SK-N-SH (cell line): ENCODE data around the gene CNTNAP2. TPM values are rescaled to one million over a fixed set of nuclear protein-coding genes. Genes with fewer than 3 reads are reported as not detected.

ENCODE experiments used
- CTCF ChIA-PET: fragments of 300-600, 350-600 bp; formaldehyde crosslinking; extraction: SDS; loops from one replicate; lab custom pipeline; 2021; lab: Yijun Ruan, JAX
- POLR2A ChIA-PET: fragments of 350-600 bp; sonication (Branson Sonifier 250); formaldehyde crosslinking; extraction: SDS; loops from one replicate; lab custom pipeline; 2020; ENCODE audit warnings: antibody characterized with exemption, inconsistent platforms; lab: Yijun Ruan, JAX
- DNase-seq: peaks from one replicate; pipeline ENCODE4 v3.0.0; 2012
- H2AFZ ChIP-seq: fragments of 200-600 bp; sonication (generic); 2 replicates; pipeline ENCODE4 v1.8.1; 2016; ENCODE audit warnings: antibody characterized with exemption, mild to moderate bottlenecking, low read depth
- H3F3A ChIP-seq: fragments of 200-600 bp; sonication (generic); replicated peaks from 2 replicates; pipeline ENCODE3; 2016; ENCODE audit warnings: antibody characterized with exemption, mild to moderate bottlenecking; ENCODE audit not compliant: insufficient read depth
- H3K27ac ChIP-seq, 2 experiments: fragments of 200-500 bp in 1 of 2; fragments of 200-600 bp in 1 of 2; sonication (Bioruptor generic) in 1 of 2; sonication (generic), shearing (Covaris generic) in 1 of 2; 2 replicates each; pipeline versions ENCODE4 v1.5.1 to v1.6.1; 2014 to 2016; ENCODE audit warnings: low read depth in 2 of 2, inconsistent platforms in 1 of 2, low read length in 1 of 2, mild to moderate bottlenecking in 1 of 2, mixed read lengths in 1 of 2
- H3K27me3 ChIP-seq: fragments of 200-600 bp; sonication (generic), shearing (Covaris generic); 2 replicates; pipeline ENCODE4 v1.6.1; 2016; ENCODE audit warnings: mixed run types; ENCODE audit not compliant: insufficient read depth
- H3K36me3 ChIP-seq, 2 experiments: fragments of 200-500 bp in 1 of 2; fragments of 200-600 bp in 1 of 2; sonication (Bioruptor generic) in 1 of 2; sonication (generic) in 1 of 2; replicated peaks in 1 of 2; 2 replicates each; pipeline versions ENCODE3 to v1.5.1; 2014 to 2016; ENCODE audit warnings: low read length in 1 of 2, mild to moderate bottlenecking in 1 of 2; ENCODE audit not compliant: insufficient read depth in 2 of 2, control insufficient read depth in 1 of 2
- H3K4me1 ChIP-seq, 2 experiments: fragments of 200-500 bp in 1 of 2; fragments of 200-600 bp in 1 of 2; sonication (Bioruptor generic) in 1 of 2; sonication (generic), shearing (Covaris generic) in 1 of 2; 2 replicates each; pipeline versions ENCODE4 v1.5.1 to v1.6.1; 2014 to 2016; ENCODE audit warnings: low read depth in 1 of 2, low read length in 1 of 2, mixed run types in 1 of 2; ENCODE audit not compliant: insufficient read depth in 2 of 2, control insufficient read depth in 1 of 2
- H3K4me2 ChIP-seq: fragments of 200-600 bp; sonication (generic), shearing (Covaris generic); 2 replicates; pipeline ENCODE4 v1.6.1; 2017; ENCODE audit warnings: mixed run types
- H3K4me3 ChIP-seq, 2 experiments: fragments of 200-500 bp in 1 of 2; fragments of 200-600 bp in 1 of 2; sonication (Bioruptor generic) in 1 of 2; sonication (generic), shearing (Covaris generic) in 1 of 2; 2 replicates each; pipeline versions ENCODE4 v1.5.1 to v1.8.1; 2014 to 2016; ENCODE audit warnings: low read depth in 2 of 2, inconsistent platforms in 1 of 2, low read length in 1 of 2, mild to moderate bottlenecking in 1 of 2, mixed read lengths in 1 of 2, moderate library complexity in 1 of 2
- H3K79me2 ChIP-seq: fragments of 200-600 bp; sonication (generic); 2 replicates; pipeline ENCODE4 v1.8.1; 2017; ENCODE audit warnings: mild to moderate bottlenecking; ENCODE audit not compliant: insufficient read depth
- H3K9ac ChIP-seq: fragments of 200-600 bp; sonication (generic); 2 replicates; pipeline ENCODE4 v1.6.1; 2017; ENCODE audit warnings: mixed run types
- H3K9me2 ChIP-seq: fragments of 200-600 bp; sonication (generic); 2 replicates; pipeline ENCODE4 v1.6.1; 2017; ENCODE audit warnings: mixed run types
- H3K9me3 ChIP-seq: fragments of 200-600 bp; sonication (generic); 2 replicates; pipeline ENCODE4 v1.6.1; 2017; ENCODE audit warnings: mixed run types, mild to moderate bottlenecking, moderate library complexity
- H4K20me1 ChIP-seq: fragments of 200-600 bp; sonication (generic); 2 replicates; pipeline ENCODE4 v1.6.1; 2017; ENCODE audit warnings: mild to moderate bottlenecking, mixed run types; ENCODE audit not compliant: insufficient read depth
- CHD2 ChIP-seq: fragments of 150-350 bp; IDR thresholded peaks from 2 replicates; pipeline ENCODE4 v1.6.1; 2018; ENCODE audit warnings: low read length; ENCODE audit not compliant: partially characterized antibody
- EP300 ChIP-seq, 2 experiments: IDR thresholded peaks; 2 replicates each; pipeline versions ENCODE4 v1.4.0 to v1.6.1; 2012; ENCODE audit warnings: borderline replicate concordance in 1 of 2, low read depth in 1 of 2, low read length in 1 of 2
- FOXJ3 ChIP-seq: sonication (generic); formaldehyde crosslinking; IDR thresholded peaks from 2 replicates; pipeline ENCODE4 v1.5.1; 2020; ENCODE audit warnings: mild to moderate bottlenecking, missing genetic modification reagents
- FOXM1 ChIP-seq: IDR thresholded peaks from 2 replicates; pipeline ENCODE4 v1.4.0; 2012; ENCODE audit warnings: low read depth, mild to moderate bottlenecking
- GABPA ChIP-seq: IDR thresholded peaks from 2 replicates; pipeline ENCODE4 v1.4.0; 2012; ENCODE audit warnings: low read depth, mild to moderate bottlenecking
- GATA2 ChIP-seq: sonication (generic); formaldehyde crosslinking; IDR thresholded peaks from 2 replicates; pipeline ENCODE4 v1.5.0; 2020; ENCODE audit warnings: mild to moderate bottlenecking, missing genetic modification reagents
- MEF2A ChIP-seq: IDR thresholded peaks from 2 replicates; pipeline ENCODE4 v1.4.0; 2012; ENCODE audit warnings: low read depth, borderline replicate concordance
- NFIC ChIP-seq: IDR thresholded peaks from 2 replicates; pipeline ENCODE4 v1.4.0; 2012; ENCODE audit warnings: borderline replicate concordance
- NRF1 ChIP-seq: IDR thresholded peaks from 2 replicates; pipeline ENCODE4 v1.6.1; 2012; ENCODE audit warnings: low read depth, mild to moderate bottlenecking, low read length
- POLR2AphosphoS5 ChIP-seq: IDR thresholded peaks from 2 replicates; pipeline ENCODE4 v1.6.1; 2012; ENCODE audit warnings: low read depth, low read length
- RAD21 ChIP-seq: IDR thresholded peaks from 2 replicates; pipeline ENCODE4 v1.6.1; 2012; ENCODE audit warnings: mild to moderate bottlenecking, low read length
- RFX5 ChIP-seq: IDR thresholded peaks from 2 replicates; pipeline ENCODE4 v1.6.1; 2012; ENCODE audit warnings: mild to moderate bottlenecking, improper control_type of control experiment, low read length
- RXRA ChIP-seq: IDR thresholded peaks from 2 replicates; pipeline ENCODE4 v1.4.0; 2012; ENCODE audit warnings: low read depth, mild to moderate bottlenecking, borderline replicate concordance
- SMC3 ChIP-seq: IDR thresholded peaks from 2 replicates; pipeline ENCODE4 v1.6.1; 2012; ENCODE audit warnings: low read depth, low read length, improper control_type of control experiment
- TCF12 ChIP-seq: IDR thresholded peaks from 2 replicates; pipeline ENCODE4 v1.4.0; 2012
- TEAD4 ChIP-seq: IDR thresholded peaks from 2 replicates; pipeline ENCODE4 v1.4.0; 2012; ENCODE audit warnings: mild to moderate bottlenecking, borderline replicate concordance; ENCODE audit not compliant: insufficient read depth
- polyA plus RNA-seq, 3 experiments: library from polyadenylated mRNA; depleted of rRNA; stranded (reverse); fragments of >200 nt; gene quantifications; 2 replicates each; pipeline ENCODE4 v1.2.3, GENCODE V29; 2012
- TF ChIP-seq, protein P1 (sequence below): IDR thresholded peaks from 2 replicates; pipeline ENCODE4 v1.4.0; 2012; ENCODE audit warnings: low read depth, borderline replicate concordance
- TF ChIP-seq, protein P2 (sequence below): IDR thresholded peaks from 2 replicates; pipeline ENCODE4 v1.6.1; 2012; ENCODE audit warnings: mild to moderate bottlenecking, low read depth, low read length, moderate library complexity
- TF ChIP-seq, protein P3 (sequence below): IDR thresholded peaks from 2 replicates; pipeline ENCODE4; 2012

CNTNAP2 gene
- polyA plus RNA-seq, 1 of the 3 experiments (the other 2 are of a cell fraction): 3.4 TPM

DNA sequence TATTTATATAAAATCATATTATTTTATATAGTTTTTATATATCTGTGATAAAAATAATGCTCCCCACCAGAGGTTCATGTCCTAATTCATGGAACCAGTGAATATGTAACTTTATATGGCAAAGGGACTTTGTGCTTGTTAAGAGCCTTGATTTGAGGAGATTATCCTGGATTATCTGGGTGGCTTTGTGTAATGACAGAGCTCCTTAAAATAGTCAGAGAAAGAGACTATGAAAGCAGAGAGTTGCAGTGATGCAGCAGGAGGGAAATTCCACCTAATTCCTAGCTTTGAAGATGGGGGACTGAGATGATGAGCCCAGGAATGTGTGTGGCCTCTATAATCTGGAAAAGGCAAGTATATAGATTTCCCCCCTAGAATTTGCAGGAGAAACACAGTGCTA, 1439.7 kb downstream of the CNTNAP2 start:
- CTCF ChIA-PET: interaction anchor here (1.5 kb wide), 1 partner anchor 17 kb away, joined by 6 read pairs; no protein-coding TSS in a partner anchor
- Histone ChIP-seq H3K9me2 (no peaks in the 10 kb centered on the region), H3K36me3 (no peaks in the 10 kb centered on the region), H3K4me2 (no peak overlapping the region), H3K4me1 (no peaks in the 10 kb centered on the region; a peak in 2 of 4 replicates), H3K27me3 (no peaks in the 10 kb centered on the region), H3K79me2 (no peaks in the 10 kb centered on the region), H3K9ac (no peak overlapping the region), H2AFZ (no peak overlapping the region)
- DNase-seq: no peak
- TF ChIP-seq RAD21: no peak
- no peak for TF ChIP-seq FOXM1
- TF ChIP-seq GATA2: no peak
- no peak for TF ChIP-seq RXRA
- TF ChIP-seq POLR2AphosphoS5: no peak
- TF ChIP-seq NFIC: no peak
- TF ChIP-seq, protein P1, sequence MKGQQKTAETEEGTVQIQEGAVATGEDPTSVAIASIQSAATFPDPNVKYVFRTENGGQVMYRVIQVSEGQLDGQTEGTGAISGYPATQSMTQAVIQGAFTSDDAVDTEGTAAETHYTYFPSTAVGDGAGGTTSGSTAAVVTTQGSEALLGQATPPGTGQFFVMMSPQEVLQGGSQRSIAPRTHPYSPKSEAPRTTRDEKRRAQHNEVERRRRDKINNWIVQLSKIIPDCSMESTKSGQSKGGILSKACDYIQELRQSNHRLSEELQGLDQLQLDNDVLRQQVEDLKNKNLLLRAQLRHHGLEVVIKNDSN: no peak
- TF ChIP-seq NRF1: no peak
- TF ChIP-seq EP300 (IDR thresholded peaks at IDR 0.05; ENCODE audit: borderline replicate concordance in 1 of 2, low read depth in 1 of 2, low read length in 1 of 2): no peak
- TF ChIP-seq FOXJ3 (CRISPR knock-in tag): no peak
- TF ChIP-seq MEF2A: no peak
- TF ChIP-seq RFX5: no peak
- no peak for TF ChIP-seq TEAD4
- TF ChIP-seq, protein P2, sequence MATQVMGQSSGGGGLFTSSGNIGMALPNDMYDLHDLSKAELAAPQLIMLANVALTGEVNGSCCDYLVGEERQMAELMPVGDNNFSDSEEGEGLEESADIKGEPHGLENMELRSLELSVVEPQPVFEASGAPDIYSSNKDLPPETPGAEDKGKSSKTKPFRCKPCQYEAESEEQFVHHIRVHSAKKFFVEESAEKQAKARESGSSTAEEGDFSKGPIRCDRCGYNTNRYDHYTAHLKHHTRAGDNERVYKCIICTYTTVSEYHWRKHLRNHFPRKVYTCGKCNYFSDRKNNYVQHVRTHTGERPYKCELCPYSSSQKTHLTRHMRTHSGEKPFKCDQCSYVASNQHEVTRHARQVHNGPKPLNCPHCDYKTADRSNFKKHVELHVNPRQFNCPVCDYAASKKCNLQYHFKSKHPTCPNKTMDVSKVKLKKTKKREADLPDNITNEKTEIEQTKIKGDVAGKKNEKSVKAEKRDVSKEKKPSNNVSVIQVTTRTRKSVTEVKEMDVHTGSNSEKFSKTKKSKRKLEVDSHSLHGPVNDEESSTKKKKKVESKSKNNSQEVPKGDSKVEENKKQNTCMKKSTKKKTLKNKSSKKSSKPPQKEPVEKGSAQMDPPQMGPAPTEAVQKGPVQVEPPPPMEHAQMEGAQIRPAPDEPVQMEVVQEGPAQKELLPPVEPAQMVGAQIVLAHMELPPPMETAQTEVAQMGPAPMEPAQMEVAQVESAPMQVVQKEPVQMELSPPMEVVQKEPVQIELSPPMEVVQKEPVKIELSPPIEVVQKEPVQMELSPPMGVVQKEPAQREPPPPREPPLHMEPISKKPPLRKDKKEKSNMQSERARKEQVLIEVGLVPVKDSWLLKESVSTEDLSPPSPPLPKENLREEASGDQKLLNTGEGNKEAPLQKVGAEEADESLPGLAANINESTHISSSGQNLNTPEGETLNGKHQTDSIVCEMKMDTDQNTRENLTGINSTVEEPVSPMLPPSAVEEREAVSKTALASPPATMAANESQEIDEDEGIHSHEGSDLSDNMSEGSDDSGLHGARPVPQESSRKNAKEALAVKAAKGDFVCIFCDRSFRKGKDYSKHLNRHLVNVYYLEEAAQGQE: no peak
- no peak for TF ChIP-seq CHD2
- no peak for TF ChIP-seq GABPA
- TF ChIP-seq, protein P3, sequence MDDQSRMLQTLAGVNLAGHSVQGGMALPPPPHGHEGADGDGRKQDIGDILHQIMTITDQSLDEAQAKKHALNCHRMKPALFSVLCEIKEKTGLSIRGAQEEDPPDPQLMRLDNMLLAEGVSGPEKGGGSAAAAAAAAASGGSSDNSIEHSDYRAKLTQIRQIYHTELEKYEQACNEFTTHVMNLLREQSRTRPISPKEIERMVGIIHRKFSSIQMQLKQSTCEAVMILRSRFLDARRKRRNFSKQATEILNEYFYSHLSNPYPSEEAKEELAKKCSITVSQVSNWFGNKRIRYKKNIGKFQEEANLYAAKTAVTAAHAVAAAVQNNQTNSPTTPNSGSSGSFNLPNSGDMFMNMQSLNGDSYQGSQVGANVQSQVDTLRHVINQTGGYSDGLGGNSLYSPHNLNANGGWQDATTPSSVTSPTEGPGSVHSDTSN: no peak
- no peak for TF ChIP-seq SMC3
- TF ChIP-seq TCF12: no peak
- TF ChIP-seq, all 33 proteins: peak for 0
- Histone ChIP-seq H3K4me3 (no peak overlapping the region), H3F3A (no peaks in the 10 kb centered on the region), H3K9me3 (no peaks in the 10 kb centered on the region), H3K27ac (no peak overlapping the region), H4K20me1 (no peaks in the 10 kb centered on the region)
- POLR2A ChIA-PET: no interaction called here
